ENCODE measurements around the gene ITGA2B.

ITGA2B gene

GRCh38 chr17:44416558-44417289, 27.3 kb upstream of the ITGA2B start:
- ATAC-seq: no peak
- TF ChIP-seq PATZ1 (CRISPR knock-in tag; IDR thresholded peaks at IDR 0.05; ENCODE audit: borderline replicate concordance): no peak
- no peak for TF ChIP-seq CREB5 (CRISPR knock-in tag; IDR thresholded peaks at IDR 0.05; ENCODE audit: low read depth)
- TF ChIP-seq ZFP3 (CRISPR knock-in tag; IDR thresholded peaks at IDR 0.05): no peak
- no peak for TF ChIP-seq ZNF8 (CRISPR knock-in tag; IDR thresholded peaks at IDR 0.05)
- no peak for TF ChIP-seq BACH2 (CRISPR knock-in tag; IDR thresholded peaks at IDR 0.05; ENCODE audit: borderline replicate concordance)
- TF ChIP-seq TSHZ2 (CRISPR knock-in tag; IDR thresholded peaks at IDR 0.05): no peak
- no peak for TF ChIP-seq SNAI2 (CRISPR knock-in tag; IDR thresholded peaks at IDR 0.05)
- TF ChIP-seq OSR1 (CRISPR knock-in tag; IDR thresholded peaks at IDR 0.05): no peak
- no peak for TF ChIP-seq GLIS3 (CRISPR knock-in tag; IDR thresholded peaks at IDR 0.05)
- TF ChIP-seq CSDC2 (CRISPR knock-in tag; IDR thresholded peaks at IDR 0.05): no peak
- TF ChIP-seq ZNF565 (CRISPR knock-in tag; conservative IDR thresholded peaks at IDR 0.05; ENCODE audit: low read depth): no peak
- no peak for TF ChIP-seq ZNF70 (CRISPR knock-in tag; IDR thresholded peaks at IDR 0.05)
- TF ChIP-seq TCF4 (CRISPR knock-in tag; IDR thresholded peaks at IDR 0.05; ENCODE audit: borderline replicate concordance): no peak
- TF ChIP-seq PPARA (CRISPR knock-in tag; IDR thresholded peaks at IDR 0.05; ENCODE audit: borderline replicate concordance): no peak
- TF ChIP-seq RARB (CRISPR knock-in tag; IDR thresholded peaks at IDR 0.05): no peak
- no peak for TF ChIP-seq ISL1 (CRISPR knock-in tag; IDR thresholded peaks at IDR 0.05)
- TF ChIP-seq CSRNP3 (CRISPR knock-in tag; IDR thresholded peaks at IDR 0.05): no peak
- TF ChIP-seq POU6F1 (CRISPR knock-in tag; IDR thresholded peaks at IDR 0.05; ENCODE audit: borderline replicate concordance, low read depth): no peak
- TF ChIP-seq TOX (CRISPR knock-in tag; IDR thresholded peaks at IDR 0.05; ENCODE audit: borderline replicate concordance): no peak
- TF ChIP-seq ZC3H10 (CRISPR knock-in tag; IDR thresholded peaks at IDR 0.05): no peak

GRCh38 chr17:44414394-44415155, 25.1 kb upstream of the ITGA2B start:
- no peak for ATAC-seq

More at GRCh38 chr17:44414394-44415155, 25.1 kb upstream of the ITGA2B start:
- TF ChIP-seq ZNF8 (CRISPR knock-in tag; IDR thresholded peaks at IDR 0.05) (peak; percentile 73), BACH2 (CRISPR knock-in tag; IDR thresholded peaks at IDR 0.05; ENCODE audit: borderline replicate concordance) (no peak)

Data from SK-N-SH treated with all-trans-retinoic acid at 6 μM for 48 hours (cell line).